ENCODE measurements around the gene LRRC74A.

- no peak for TF ChIP-seq EZH2phosphoT487 (IDR thresholded peaks at IDR 0.05; ENCODE audit: borderline replicate concordance, low read length)
- TF ChIP-seq CTCF (IDR thresholded peaks at IDR 0.05; ENCODE audit: low read depth, low read length, poor library complexity, severe bottlenecking) = no peak
Measured at GRCh38 chr14:76881348-76881747, 55.1 kb downstream of the LRRC74A start.

Data from DOHH2 (cell line).